ENCODE measurements around the gene BRAF. TPM values are rescaled to one million over a fixed set of nuclear protein-coding genes. Genes with fewer than 3 reads are reported as not detected.
"Not testable (repeated sequence)": the region's sequence is repeated elsewhere in the genome, so short reads cannot be mapped to it uniquely, and the experiment has no call there.

The BRAF gene
- total RNA-seq, 1 experiment from 2014 or later = 18.4 TPM

DNA sequence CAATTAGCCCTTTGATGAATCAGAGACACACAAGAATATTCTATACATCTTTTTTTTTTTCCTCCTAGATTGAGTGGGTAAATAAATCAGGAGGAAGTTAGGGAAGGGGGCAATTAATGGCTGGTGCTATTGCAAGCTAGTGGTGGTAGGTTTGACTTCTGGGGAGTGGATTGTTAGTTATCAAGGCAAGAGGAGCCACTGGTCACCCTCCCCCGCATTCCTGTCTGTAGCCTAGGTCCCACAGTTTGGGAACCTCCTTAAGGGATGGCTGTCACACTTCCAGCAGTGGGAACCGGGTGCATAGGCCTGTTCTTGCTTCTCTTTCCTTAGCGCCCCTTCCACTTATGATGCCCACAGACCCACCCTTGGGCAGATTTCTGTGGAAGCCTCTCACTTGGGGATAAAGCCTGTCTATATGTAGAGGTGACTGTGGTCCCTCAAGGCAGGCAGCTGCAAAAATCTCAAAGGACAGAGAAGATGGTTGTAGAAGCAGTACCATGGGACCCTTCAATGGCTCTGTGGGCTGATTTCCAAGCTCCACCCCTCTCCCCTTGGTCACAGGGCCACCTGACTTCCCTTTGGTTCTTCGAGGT is 254.3 kb downstream of the BRAF start:
- no peak for DNase-seq (ENCODE audit: extremely low read depth, low read depth)

- not testable (repeated sequence) for DNase-seq (ENCODE audit: extremely low read depth, low read depth)
Measured at GRCh38 chr7:140669862-140670261, 254.9 kb downstream of the BRAF start.

DNA sequence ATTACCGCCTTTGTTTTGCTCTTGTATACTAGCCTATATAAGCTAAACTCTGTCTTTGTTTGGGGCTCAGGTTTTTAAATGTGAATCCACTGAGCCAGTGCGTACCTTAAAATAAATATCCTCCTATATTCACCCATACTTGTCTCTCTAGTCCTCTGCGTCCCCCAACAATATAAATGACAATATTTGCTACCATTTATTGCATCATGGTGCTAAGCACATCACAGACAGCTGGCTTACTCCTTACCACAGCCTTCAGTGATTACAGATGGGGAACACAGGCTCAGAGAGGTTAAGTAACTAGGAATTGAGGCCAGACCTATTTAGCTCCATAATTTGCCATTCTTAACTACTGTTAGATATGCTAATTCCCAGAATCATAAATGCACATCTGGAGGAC is 255.4 kb downstream of the BRAF start:
- DNase-seq (ENCODE audit: extremely low read depth, low read depth) = no peak

Small RNA genes lying within 50 kb of the gene (small RNA-seq; reads per million reads assigned to genes)
- 0 reads per million in 2 experiments for gene AC006006.1
- 0 reads per million in 2 experiments for gene RNU6-85P

Other genes with a start within 250 kb of the BRAF start
- gene NDUFB2, start 228.2 kb downstream of the BRAF start, total RNA-seq (2014; rRNA removed; shearing (Covaris generic)) = 115 TPM in 2 replicates
- gene MRPS33, start 90.0 kb upstream of the BRAF start, total RNA-seq (2014; rRNA removed; shearing (Covaris generic)) = 115 and 132 TPM in 2 replicates
- gene TMEM178B, start 149.1 kb upstream of the BRAF start, total RNA-seq (2014; rRNA removed; shearing (Covaris generic)) = 9.6 and 10.9 TPM in 2 replicates

All from NCI-H460 (cell line).